GM21529 (cell line): ENCODE data around the gene VEGFA.

Experiments
- ATAC-seq: cut with Tn5 transposase; IDR thresholded peaks from one replicate; pipeline ENCODE4 v1.9.1; 2021; ENCODE audit not compliant: unreplicated experiment

The VEGFA gene

DNA sequence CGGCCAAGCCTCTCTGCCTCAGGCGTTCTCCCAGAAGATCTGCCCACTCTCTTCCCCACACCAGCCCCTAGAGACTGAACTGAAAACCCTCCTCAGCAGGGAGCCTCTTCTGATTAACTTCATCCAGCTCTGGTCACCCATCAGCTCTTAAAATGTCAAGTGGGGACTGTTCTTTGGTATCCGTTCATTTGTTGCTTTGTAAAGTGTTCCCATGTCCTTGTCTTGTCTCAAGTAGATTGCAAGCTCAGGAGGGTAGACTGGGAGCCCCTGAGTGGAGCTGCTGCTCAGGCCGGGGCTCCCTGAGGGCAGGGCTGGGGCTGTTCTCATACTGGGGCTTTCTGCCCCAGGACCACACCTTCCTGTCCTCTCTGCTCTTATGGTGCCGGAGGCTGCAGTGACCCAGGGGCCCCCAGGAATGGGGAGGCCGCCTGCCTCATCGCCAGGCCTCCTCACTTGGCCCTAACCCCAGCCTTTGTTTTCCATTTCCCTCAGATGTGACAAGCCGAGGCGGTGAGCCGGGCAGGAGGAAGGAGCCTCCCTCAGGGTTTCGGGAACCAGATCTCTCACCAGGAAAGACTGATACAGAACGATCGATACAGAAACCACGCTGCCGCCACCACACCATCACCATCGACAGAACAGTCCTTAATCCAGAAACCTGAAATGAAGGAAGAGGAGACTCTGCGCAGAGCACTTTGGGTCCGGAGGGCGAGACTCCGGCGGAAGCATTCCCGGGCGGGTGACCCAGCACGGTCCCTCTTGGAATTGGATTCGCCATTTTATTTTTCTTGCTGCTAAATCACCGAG is 14.2 kb downstream of the VEGFA start:
- no peak for ATAC-seq

DNA sequence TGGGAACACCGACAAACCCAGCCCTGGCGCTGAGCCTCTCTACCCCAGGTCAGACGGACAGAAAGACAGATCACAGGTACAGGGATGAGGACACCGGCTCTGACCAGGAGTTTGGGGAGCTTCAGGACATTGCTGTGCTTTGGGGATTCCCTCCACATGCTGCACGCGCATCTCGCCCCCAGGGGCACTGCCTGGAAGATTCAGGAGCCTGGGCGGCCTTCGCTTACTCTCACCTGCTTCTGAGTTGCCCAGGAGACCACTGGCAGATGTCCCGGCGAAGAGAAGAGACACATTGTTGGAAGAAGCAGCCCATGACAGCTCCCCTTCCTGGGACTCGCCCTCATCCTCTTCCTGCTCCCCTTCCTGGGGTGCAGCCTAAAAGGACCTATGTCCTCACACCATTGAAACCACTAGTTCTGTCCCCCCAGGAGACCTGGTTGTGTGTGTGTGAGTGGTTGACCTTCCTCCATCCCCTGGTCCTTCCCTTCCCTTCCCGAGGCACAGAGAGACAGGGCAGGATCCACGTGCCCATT is 15.3 kb downstream of the VEGFA start:
- ATAC-seq, result no peak

DNA sequence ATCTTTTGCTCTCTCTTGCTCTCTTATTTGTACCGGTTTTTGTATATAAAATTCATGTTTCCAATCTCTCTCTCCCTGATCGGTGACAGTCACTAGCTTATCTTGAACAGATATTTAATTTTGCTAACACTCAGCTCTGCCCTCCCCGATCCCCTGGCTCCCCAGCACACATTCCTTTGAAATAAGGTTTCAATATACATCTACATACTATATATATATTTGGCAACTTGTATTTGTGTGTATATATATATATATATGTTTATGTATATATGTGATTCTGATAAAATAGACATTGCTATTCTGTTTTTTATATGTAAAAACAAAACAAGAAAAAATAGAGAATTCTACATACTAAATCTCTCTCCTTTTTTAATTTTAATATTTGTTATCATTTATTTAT is 15.9 kb downstream of the VEGFA start:
- no peak for ATAC-seq

DNA sequence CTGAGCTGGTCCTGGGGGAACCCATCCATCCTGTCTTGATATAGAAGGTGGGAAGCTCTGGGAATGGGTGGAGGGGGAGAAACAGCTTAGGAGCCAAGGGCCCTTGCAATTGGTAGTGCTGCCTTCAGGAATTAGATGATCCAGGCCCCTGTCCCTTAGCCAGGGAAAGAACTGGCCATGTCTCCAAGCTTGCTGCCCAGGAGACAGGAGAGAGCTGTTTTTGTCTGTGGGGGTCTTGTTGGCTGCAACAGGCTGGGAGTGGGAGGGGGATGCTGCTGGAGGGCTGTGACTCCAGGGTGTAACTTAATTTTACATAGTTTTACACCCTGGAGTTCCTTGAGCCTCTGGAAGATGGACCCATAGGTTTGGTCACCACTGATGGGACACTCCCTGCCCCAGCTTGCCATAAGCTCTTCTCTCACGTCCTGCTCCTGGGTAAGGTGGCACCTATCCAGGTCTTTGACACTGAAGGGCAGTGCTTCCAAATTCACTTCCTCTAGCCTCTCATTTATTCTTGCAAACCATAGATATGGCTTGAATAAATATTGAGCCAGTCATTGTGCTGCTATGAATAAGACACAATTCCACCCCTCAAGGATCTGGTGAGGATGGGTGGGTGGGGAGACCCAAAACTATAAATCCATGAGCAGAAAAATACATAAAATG is 16.8 kb downstream of the VEGFA start:
- no peak for ATAC-seq

DNA sequence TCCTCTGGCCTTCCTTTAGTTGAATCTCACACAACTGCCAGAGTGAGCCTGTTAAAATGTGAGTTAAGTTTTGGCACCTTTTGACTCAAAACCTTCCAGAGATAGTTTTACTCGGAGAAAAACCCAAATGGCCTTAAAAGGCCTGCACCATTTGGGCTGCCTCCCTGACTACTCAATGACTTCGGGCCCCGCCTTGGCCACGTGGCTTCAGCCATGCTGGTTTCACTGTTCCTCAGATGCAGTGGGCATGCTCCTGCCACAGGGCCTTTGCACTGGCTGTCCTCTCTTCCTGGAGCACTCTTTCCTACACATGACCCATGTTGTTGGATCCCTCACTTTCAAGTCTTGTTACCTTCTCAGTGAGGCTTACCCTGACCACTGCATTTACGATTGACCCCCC is 18.3 kb downstream of the VEGFA start:
- ATAC-seq, result no peak

DNA sequence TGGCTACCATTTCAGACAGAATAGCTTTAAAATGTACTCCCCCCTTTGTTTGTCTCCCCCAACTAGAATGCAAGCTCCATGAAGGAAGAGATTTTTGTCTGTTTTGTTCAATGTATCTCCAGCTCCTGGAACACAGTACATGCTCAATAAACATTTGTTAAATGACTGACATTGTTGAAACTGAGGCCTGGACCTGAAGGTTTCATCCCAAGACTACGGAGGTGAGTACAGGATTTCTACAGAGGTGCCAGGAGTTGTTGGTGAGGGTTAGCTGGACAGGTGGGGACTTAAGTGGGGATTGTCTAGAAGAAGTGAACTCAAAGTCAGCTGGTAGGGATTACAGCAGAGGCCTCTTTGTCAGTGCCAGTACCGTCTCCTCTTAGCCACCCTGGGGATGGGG is 19.4 kb downstream of the VEGFA start:
- no peak for ATAC-seq

DNA sequence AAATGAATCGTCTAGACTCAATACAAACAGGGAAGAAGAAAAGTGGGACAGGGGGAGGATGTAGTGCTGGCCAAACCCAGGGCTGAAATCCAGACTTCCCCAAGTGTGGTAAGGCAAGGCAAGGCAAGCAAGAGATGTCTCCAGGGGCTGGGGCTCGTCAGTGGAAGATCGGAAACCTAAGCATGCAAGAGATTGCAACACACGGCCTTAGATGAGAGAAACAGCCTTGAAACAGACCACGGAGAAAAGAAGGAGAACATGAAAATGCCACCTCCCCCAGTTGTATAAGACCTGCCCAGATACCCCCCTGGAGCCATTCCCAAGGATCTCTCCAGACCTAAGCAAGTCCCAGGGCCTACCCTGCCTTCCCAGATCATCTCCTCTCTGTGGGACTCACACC is 20.0 kb downstream of the VEGFA start:
- ATAC-seq, result no peak

DNA sequence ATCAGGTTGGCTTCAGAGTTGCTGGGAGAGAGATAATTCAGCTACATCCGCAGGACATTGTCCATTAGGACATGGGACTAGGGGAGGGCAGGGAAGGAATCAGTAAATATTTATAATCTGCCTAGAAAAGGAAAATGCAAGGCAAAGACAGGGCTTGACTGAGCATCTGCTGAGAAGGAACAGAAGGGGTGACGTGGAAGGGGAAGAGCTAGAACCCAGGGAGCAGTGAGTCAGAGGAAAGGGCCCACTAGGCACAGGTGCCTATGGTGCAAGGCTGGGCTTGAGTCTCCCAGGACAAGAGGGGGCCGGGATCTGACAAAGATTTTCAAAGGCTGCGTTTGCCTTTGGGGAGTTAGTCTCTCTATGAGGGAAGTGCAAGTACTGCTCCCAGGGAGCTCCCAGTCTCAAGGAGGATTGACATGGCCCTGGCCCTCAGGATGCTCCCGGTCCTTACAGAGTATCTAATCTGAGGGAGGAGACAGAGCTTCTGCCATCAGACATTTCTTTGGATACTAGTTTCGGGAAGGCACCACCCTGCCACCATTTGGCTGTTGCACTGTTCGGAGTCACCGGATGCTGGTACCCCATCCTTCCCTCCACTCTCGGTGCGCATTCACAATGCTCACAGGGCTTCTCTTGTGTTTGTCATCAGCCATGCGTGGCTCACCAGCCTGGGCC is 21.9 kb downstream of the VEGFA start:
- no peak for ATAC-seq

DNA sequence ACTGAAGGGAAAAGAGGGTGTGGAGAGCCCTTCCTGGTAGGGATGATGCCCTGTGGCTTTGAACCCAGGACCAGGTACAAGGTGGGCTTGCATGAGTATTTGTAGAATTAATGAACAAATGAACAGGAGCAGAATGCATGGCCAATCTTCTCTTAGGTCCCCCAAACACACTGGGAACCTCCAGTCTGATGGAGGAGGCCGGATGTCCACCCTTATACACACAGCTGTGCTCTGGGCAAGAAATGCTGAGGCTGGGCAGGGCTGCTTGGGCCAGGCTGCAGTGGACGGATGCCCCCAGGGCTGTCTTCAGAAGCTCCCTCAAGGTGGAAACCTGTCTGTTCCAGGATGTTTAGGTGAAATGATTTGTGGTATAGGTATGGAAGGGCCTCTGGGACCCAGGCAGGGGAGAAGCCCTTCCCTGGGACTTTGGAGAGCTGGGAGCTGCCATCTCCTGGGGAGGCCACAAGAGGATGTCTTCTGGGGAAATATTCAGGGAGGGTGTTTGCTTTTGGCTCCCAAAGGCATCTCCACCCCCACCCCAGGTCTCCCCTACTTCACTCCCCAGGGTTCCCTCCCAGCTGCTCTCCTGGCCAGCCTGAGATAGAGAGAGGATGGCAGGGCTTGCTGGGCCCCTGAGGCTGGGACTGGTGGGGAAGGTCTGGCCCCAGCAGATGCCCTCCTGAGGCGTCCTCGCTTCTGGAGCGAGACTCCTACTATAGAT is 23.3 kb downstream of the VEGFA start:
- ATAC-seq, result no peak

DNA sequence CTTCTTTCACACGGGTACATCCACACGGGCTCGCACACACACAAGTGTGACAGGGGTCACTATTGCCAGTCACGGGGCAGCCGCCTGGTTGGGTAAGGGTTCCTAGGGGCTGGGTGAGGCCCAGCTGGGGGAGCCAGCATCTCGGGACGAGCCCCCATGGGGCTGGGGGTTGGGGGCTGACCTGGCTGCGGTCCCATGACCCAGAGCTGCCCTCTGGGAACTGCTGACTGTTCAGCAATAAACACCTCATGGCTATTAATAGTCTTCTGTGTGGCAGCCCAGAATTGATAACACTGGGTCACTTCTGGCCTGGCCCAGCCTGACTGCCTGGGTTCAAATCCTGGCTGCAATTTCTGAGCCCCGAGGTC is 23.8 kb downstream of the VEGFA start:
- ATAC-seq, result no peak

DNA sequence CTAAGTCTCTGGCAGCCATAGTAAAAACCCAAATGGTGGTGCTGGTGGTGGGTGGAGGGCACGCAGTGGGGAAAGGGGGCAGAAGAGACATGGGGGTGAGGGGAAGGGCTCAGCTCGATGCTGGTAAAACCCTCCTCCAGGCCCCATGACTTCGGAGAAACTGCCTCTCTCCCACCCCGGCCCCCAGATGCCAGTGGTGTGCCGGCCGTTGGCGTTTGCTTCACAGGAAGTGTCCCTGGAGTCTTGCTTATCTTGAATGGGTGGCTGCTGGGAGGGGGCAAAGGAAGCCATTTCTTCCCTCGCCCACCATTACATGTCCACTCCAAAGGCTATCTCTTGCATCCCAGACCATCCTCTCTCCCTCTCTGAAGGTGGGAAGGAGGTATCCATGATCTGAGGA is 25.4 kb downstream of the VEGFA start:
- ATAC-seq, result no peak

DNA sequence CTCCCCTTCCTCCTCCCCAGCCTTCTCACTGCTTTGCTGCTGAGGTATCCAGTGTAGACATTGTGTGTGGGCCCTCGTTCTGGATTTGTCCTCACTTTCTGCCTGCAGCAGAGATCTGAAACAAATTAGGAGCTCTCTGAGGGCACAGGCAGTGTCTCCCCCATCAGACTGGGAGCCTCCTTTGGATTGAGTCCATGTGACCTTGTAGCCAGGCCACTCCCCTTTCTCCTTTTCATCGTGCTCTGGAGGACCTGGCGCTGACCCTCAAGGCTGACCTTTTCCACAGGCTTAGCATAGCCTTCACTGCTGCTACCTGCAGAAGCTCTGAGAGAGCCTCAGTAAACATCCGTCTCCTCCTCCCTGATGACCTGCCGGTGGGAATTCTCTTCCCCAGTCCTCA is 26.2 kb downstream of the VEGFA start:
- ATAC-seq, result no peak

DNA sequence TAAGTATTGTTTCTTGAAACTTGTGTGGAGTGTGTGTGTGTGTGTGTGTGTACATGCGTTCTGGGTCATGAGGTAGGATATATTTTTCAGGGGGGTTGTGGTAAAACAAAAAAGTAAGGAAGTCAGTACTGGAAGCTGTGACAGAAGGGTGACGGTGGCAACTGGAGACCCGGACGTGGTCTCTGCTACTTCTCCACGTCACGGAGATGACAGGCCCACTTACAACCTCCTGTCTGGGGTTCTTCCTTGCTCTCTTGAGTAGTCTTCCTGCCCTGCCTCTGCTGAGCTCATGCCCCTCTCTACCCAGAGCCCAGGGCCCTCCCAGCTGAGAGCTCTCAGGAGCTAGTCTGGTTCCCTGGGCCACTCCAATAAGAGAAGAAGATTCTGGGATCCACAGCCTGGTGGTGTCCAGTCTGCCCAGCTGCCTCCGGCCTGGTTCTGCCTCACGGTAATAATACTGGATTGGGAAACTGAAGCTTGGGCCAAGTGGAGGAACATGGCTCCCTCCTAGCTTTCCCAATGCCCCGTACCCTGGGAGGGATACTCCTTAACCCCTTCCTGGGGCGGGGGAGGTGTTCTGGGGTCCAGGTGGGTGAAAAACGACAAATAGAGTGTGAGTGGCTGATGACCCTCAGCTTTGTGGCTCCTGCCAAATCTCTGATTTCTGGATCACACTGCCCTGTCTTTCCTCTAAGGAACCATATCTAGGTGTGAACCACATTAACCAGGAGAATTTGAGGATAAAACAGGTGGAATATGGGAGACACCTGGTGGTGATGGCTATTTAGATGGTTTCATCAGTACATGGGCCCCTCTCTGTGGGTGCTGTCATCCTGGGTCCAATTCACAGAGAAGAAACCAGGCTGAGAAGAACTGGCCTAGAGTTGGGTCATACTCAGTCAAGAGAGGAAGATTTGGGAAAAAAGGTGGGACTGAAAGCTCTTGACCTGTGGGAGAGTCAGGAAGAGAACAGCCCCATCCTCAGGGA is 27.2 kb downstream of the VEGFA start:
- no peak for ATAC-seq

DNA sequence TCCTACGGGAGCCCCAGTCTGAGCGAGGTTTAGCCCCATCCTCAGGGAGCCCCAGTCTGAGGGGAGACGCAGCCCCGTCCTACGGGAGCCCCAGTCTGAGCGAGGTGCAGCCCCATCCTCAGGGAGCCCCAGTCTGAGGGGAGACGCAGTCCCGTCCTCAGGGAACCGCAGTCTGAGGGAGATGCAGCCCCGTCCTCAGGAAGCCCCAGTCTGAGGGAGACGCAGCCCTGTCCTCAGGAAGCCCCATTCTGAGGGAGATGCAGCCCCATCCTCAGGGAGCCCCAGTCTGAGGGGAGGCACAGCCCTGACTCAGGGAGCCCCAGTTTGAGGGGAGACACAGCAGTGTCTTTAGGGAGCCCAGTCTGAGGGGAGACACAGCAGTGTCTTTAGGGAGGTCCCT is 27.9 kb downstream of the VEGFA start:
- no peak for ATAC-seq

DNA sequence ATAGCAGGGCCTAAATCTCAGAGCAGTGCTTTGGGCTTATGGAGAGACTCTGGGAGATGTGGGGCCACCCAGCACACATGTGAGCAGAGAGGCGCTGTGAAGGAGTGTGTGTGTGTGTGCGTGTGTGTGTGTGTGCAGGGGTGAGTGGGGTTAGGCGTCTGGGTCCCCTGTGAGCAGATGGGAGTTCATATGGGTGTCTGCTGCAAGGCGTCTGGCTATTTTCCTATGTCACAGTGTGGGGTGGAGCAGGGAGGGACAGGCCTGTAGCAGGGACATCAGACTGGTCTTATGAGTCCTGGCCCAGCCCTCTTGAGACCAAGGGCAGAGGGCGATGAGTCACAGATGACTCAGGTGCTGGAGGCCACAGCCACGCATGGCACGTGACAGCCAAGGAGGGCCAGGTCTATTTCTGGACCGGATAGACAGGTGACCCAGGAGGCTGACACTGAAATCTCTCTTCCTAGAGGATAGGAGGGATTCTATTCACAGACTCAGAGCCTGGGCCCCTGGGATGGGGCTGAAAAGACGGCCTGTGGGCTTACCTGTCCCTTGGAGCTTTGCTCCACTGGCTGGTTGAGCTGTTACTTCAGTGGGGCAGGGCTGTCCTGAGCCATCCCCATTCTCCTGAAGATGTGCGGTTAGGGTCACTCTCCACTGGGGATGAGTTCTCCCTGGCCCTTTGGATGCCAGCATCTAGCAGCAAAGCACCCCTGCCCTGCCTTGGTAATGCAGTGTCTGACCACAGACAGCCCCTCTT is 28.9 kb downstream of the VEGFA start:
- peak; percentile 78 for ATAC-seq

DNA sequence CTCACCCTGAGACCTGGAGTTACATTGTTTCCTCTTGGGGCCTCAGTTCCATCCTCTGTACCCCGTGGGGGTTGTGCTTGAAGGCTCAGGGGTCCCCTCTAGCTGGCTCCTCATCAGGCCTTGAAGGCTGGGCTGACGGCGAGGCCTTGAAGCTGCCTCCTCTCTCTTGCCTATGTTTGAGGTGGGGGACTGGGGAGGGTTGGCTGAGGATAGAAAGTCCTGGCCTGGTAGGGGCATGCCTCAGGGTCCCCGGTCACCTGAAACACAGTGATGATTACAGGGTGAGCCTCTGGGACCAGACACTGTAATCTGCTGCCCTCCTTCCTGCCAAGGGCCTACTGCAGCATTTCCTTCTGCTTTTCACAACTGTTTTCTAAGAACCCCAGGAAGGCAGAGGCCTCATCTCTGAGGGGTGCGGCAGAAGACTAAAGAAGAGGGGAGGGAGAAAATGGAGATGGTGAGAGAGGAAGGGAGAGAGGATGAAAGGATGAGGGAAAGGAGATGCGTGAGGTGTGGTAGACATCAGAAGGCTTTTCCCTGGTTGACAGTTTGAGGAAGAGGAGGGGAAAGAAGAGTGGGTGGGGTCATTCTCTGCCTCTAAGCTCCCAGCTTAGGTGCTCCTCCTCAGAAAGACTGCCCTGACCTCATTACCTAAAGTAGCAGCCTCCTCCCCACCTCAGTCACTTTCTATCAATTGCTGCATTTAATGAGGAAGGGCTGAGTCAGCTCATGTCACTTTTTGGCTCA is 29.7 kb downstream of the VEGFA start:
- ATAC-seq, result no peak

DNA sequence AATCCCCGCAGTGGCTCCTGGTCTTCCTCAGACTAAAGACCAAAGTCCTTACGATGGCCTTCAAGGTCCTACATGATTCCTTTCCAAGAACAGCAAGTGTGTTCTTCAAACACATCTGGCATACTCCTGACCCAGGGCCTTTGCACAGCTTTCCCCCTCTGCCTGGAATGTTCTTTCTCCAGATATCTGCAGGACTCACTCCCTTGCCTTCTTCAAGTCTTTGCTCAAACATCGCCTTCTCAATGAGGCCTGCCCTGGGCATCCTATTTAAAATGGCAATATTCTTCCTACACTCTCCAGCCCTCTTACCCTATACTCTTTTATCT is 30.2 kb downstream of the VEGFA start:
- ATAC-seq, result no peak

DNA sequence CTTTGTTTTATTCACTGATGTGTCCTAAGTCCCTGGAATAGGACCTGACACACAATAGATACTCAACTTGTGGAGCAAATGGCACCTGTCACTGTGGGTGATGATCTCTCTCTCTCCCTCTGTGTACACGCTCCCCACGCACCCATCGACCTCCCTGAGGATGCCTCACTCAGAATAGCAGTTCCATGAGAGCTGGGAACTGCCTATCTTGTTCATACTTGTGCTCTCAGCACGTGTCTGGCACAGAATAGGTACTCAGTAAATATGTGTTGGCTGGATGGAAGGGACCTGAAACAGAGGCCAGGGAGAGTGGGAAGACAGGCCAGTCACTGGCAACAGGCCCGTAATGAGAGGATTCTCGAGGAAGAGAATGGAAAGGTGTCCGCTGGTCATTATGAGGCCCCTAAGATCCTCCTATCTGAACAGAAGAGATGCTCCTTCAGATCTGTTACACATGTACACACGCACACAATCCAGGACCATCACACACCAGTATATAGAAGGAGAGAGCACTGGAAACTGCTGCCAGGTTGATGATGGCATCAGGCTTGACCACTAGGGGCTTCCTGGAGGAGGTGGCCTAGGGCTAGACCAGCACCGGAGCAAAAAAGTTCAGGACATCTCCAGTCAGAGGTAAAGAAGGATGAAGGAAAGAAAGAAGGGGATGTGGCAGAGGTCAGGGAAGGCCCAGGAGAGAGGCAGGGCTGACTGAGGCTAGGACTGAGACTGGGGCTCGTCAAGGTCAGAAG is 30.9 kb downstream of the VEGFA start:
- no peak for ATAC-seq
